Dendritic cell treated with granulocyte-macrophage colony-stimulating factor and Interleukin-4, amounts not matched to agents 40 ng/mL and 50 ng/mL, for 4 days (primary cell): ENCODE data around the gene NAV2.
A peak's percentile ranks its signal among the peaks of the same experiment; 100 is the strongest.
"Not testable (repeated sequence)": the region's sequence is repeated elsewhere in the genome, so short reads cannot be mapped to it uniquely, and the experiment has no call there.

Experiments used
- H3K27ac Mint-ChIP-seq: one replicate; pipeline ENCODE4 v1.8.0; 2022; ENCODE audit warnings: mild to moderate bottlenecking, mixed read lengths
- H3K27me3 Mint-ChIP-seq: one replicate; pipeline ENCODE4 v1.8.0; 2022; ENCODE audit warnings: mild to moderate bottlenecking, mixed read lengths
- H3K36me3 Mint-ChIP-seq: one replicate; pipeline ENCODE4 v1.8.0; 2022; ENCODE audit warnings: low read depth, mixed read lengths
- H3K4me1 Mint-ChIP-seq: one replicate; pipeline ENCODE4 v1.8.0; 2022; ENCODE audit warnings: low read depth, mixed read lengths
- H3K4me3 Mint-ChIP-seq: one replicate; pipeline ENCODE4 v1.8.0; 2022; ENCODE audit warnings: mild to moderate bottlenecking, moderate library complexity, mixed read lengths
- H3K9me3 Mint-ChIP-seq: one replicate; pipeline ENCODE4 v1.8.0; 2022; ENCODE audit warnings: mixed read lengths
- intact Hi-C: fragments of 100-400 bp; cut with micrococcal nuclease; formaldehyde crosslinking; loops from one replicate; pipeline ENCODE4 v1.15.0; 2022

The NAV2 gene

GRCh38 chr11:20120134-20120925 is 407.7 kb downstream of the NAV2 start:
- Mint-ChIP-seq H3K27me3 (no peaks in the 10 kb centered on the region), H3K27ac (no peak overlapping the region), H3K9me3 (no peaks in the 10 kb centered on the region), H3K36me3 (no peaks in the 10 kb centered on the region), H3K4me3 (no peak overlapping the region), H3K4me1 (no peaks in the 10 kb centered on the region)
- intact Hi-C loops, result no loop called here

GRCh38 chr11:20122131-20122530 is 409.5 kb downstream of the NAV2 start:
- H3K27me3 Mint-ChIP-seq, result peaks cover 2% of the 10 kb centered on the region
- H3K4me3 Mint-ChIP-seq, result no peak overlapping the region
- no peaks in the 10 kb centered on the region for H3K4me1 Mint-ChIP-seq
- intact Hi-C loops, result no loop called here
- no peaks in the 10 kb centered on the region for H3K9me3 Mint-ChIP-seq
- no peaks in the 10 kb centered on the region for H3K36me3 Mint-ChIP-seq
- H3K27ac Mint-ChIP-seq, result no peak overlapping the region

- Mint-ChIP-seq H3K4me3 (no peak overlapping the region), H3K4me1 (no peaks in the 10 kb centered on the region), H3K36me3 (no peaks in the 10 kb centered on the region), H3K27me3 (peaks cover 17% of the 10 kb centered on the region), H3K27ac (no peak overlapping the region), H3K9me3 (no peaks in the 10 kb centered on the region)
- intact Hi-C loops, result no loop called here
Measured at GRCh38 chr11:20125927-20126326, 413.3 kb downstream of the NAV2 start.

DNA sequence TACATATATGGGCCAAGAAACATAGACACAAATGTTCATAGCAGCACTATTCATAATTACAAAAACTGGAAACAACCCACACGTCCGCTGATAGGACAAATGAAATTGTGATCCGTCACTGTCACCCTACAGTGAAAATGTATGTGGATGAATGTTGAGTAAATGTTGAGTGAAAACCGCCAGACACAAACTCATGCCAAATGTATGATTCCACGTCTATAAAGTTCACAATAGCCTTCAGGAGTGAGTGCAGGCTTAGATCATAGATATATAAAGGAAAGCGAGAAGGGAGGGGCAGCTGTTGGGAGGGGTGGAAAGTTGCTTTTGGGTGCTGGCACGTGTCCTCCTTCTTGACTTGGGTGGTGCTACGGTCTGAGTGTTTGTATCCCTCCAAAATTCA is 414.1 kb downstream of the NAV2 start:
- H3K9me3 Mint-ChIP-seq, result no peaks in the 10 kb centered on the region
- H3K4me1 Mint-ChIP-seq, result peaks cover 2% of the 10 kb centered on the region
- no peak overlapping the region for H3K27ac Mint-ChIP-seq
- intact Hi-C loops, result no loop called here
- H3K27me3 Mint-ChIP-seq, result peaks cover 22% of the 10 kb centered on the region
- H3K36me3 Mint-ChIP-seq, result no peaks in the 10 kb centered on the region
- H3K4me3 Mint-ChIP-seq, result no peak overlapping the region

- Mint-ChIP-seq H3K4me1 (peaks cover 11% of the 10 kb centered on the region), H3K27ac (no peak overlapping the region), H3K4me3 (no peak overlapping the region), H3K36me3 (no peaks in the 10 kb centered on the region), H3K9me3 (no peaks in the 10 kb centered on the region), H3K27me3 (peaks cover 32% of the 10 kb centered on the region)
- intact Hi-C loops, result loop anchor here (1.0 kb wide), 1 partner anchor 227 kb away; no protein-coding TSS in a partner anchor
Measured at GRCh38 chr11:20127671-20128527, 415.3 kb downstream of the NAV2 start.

DNA sequence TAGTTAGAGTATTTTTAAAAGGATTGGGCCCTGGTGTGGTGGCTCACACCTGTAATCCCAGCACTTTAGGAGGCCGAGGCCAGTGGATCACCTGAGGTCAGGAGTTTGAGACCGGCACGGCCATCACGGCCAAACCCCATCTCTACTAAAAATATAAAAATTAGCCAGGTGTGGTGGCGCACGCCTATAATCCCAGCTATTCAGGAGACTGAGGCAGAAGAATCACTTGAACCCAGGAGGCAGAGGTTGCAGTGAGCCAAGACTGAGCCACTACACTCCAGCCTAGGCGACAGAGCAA is 415.8 kb downstream of the NAV2 start:
- H3K9me3 Mint-ChIP-seq, H3K36me3 Mint-ChIP-seq, H3K27ac Mint-ChIP-seq, H3K4me3 Mint-ChIP-seq: not testable (repeated sequence)
- H3K27me3 Mint-ChIP-seq, result peaks cover 34% of the 10 kb centered on the region
- intact Hi-C loops, result loop anchor here (1.0 kb wide), 1 partner anchor 227 kb away; no protein-coding TSS in a partner anchor
- peaks cover 11% of the 10 kb centered on the region for H3K4me1 Mint-ChIP-seq

GRCh38 chr11:20129665-20130064 is 417.0 kb downstream of the NAV2 start:
- no peaks in the 10 kb centered on the region for H3K9me3 Mint-ChIP-seq
- intact Hi-C loops, result loop anchor here (5.0 kb wide), 1 partner anchor 208 kb away; no protein-coding TSS in a partner anchor
- no peak overlapping the region for H3K27ac Mint-ChIP-seq

GRCh38 chr11:20131788-20132666 is 419.4 kb downstream of the NAV2 start:
- no peak overlapping the region for H3K27ac Mint-ChIP-seq
- H3K36me3 Mint-ChIP-seq, result no peaks in the 10 kb centered on the region
- H3K27me3 Mint-ChIP-seq, result peaks cover 36% of the 10 kb centered on the region
- intact Hi-C loops, result loop anchor here (1.0 to 5.0 kb wide), 3 partner anchors 181 to 205 kb away; no protein-coding TSS in a partner anchor
- H3K9me3 Mint-ChIP-seq, result no peaks in the 10 kb centered on the region
- peak overlapping the region; percentile 44 for H3K4me3 Mint-ChIP-seq
- H3K4me1 Mint-ChIP-seq, result peaks cover 11% of the 10 kb centered on the region

More at GRCh38 chr11:20129665-20130064, 417.0 kb downstream of the NAV2 start:
- Mint-ChIP-seq H3K4me3 (no peak overlapping the region), H3K27me3 (peaks cover 38% of the 10 kb centered on the region), H3K4me1 (peaks cover 11% of the 10 kb centered on the region), H3K36me3 (no peaks in the 10 kb centered on the region)

- no peaks in the 10 kb centered on the region for H3K36me3 Mint-ChIP-seq
- H3K27me3 Mint-ChIP-seq, result peaks cover 36% of the 10 kb centered on the region
- H3K9me3 Mint-ChIP-seq, result no peaks in the 10 kb centered on the region
- intact Hi-C loops, result loop anchor here (1.0 to 5.0 kb wide), 3 partner anchors 181 to 205 kb away; no protein-coding TSS in a partner anchor
- peaks cover 11% of the 10 kb centered on the region for H3K4me1 Mint-ChIP-seq
- no peak overlapping the region for H3K4me3 Mint-ChIP-seq
- H3K27ac Mint-ChIP-seq, result no peak overlapping the region
Measured at GRCh38 chr11:20132667-20133039, 420.0 kb downstream of the NAV2 start.

DNA sequence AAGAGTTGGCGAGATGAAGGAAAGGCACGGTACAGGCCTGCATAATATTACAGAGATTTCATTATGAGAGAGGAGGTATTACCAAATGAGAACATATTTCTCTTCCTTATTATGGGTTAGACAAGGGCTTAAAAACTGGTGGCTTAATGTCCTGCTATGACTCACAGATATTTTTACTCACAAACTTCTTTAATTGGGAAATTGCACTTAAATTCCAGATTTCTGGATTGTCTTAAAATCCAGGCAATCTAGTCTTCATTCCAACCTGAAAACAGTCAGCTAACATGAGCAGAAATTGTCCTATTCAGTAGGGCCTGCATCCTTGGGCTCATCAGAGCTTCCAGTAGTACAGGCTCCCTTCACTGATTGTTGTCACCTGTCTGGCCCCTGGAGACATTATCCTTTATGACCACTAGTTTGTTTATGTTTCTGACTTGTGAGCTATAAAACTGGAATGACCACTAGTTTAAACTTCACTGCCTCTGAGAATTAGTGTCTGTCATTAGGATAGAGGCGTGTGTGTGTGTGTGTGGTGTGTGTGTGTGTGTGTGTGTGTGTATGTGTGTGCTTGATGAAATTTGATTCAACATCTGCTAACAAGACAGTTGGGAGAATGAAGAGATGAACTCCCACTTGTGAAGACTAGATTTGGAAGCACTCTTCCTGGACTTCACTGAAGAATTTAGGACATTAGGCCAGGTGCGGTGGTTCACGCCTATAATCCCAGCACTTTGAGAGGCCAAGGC is 422.5 kb downstream of the NAV2 start:
- intact Hi-C loops, result loop anchor here (5.0 kb wide), 1 partner anchor 202 kb away; no protein-coding TSS in a partner anchor
- H3K27ac Mint-ChIP-seq, result no peak overlapping the region
- no peaks in the 10 kb centered on the region for H3K9me3 Mint-ChIP-seq
- no peaks in the 10 kb centered on the region for H3K36me3 Mint-ChIP-seq
- H3K4me3 Mint-ChIP-seq, result no peak overlapping the region
- H3K4me1 Mint-ChIP-seq, result peaks cover 11% of the 10 kb centered on the region
- H3K27me3 Mint-ChIP-seq, result peaks cover 37% of the 10 kb centered on the region

DNA sequence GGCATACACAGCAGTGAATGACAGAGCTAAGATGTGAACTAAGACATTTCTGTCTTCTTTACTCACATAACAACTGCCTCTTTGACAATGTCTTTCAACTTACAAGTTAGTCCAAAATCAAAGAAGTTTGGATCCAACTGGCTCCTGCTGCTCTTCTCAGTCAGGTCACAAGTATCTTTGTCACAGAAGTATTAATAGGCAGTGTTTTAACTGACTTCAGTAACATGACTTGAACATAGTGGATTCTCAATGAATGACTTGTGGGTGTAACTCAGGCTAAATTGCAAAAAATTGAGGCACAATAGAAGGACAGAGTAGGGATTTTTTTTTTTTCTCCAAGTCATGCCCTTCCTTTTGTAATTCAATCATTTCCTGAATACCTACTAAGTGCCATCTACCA is 425.0 kb downstream of the NAV2 start:
- H3K36me3 Mint-ChIP-seq, result no peaks in the 10 kb centered on the region
- no peaks in the 10 kb centered on the region for H3K9me3 Mint-ChIP-seq
- no peak overlapping the region for H3K4me3 Mint-ChIP-seq
- no peak overlapping the region for H3K27ac Mint-ChIP-seq
- no peaks in the 10 kb centered on the region for H3K4me1 Mint-ChIP-seq
- intact Hi-C loops, result no loop called here
- peaks cover 17% of the 10 kb centered on the region for H3K27me3 Mint-ChIP-seq

GRCh38 chr11:20138707-20139106 is 426.1 kb downstream of the NAV2 start:
- Mint-ChIP-seq H3K9me3 (no peaks in the 10 kb centered on the region), H3K4me3 (no peak overlapping the region), H3K4me1 (no peaks in the 10 kb centered on the region), H3K27ac (no peak overlapping the region), H3K27me3 (peaks cover 13% of the 10 kb centered on the region), H3K36me3 (no peaks in the 10 kb centered on the region)
- intact Hi-C loops, result no loop called here

GRCh38 chr11:20154381-20154780 is 441.7 kb downstream of the NAV2 start:
- H3K4me1 Mint-ChIP-seq, result peaks cover 14% of the 10 kb centered on the region
- no peaks in the 10 kb centered on the region for H3K9me3 Mint-ChIP-seq
- no peaks in the 10 kb centered on the region for H3K36me3 Mint-ChIP-seq
- H3K27me3 Mint-ChIP-seq, result peaks cover 65% of the 10 kb centered on the region
- H3K4me3 Mint-ChIP-seq, result no peak overlapping the region
- intact Hi-C loops, result no loop called here
- no peak overlapping the region for H3K27ac Mint-ChIP-seq
